ENCODE measurements around the gene EFCAB14. TPM values are rescaled to one million over a fixed set of nuclear protein-coding genes. Genes with fewer than 3 reads are reported as not detected.
A peak's percentile ranks its signal among the peaks of the same experiment; 100 is the strongest.
"Not testable (repeated sequence)": the region's sequence is repeated elsewhere in the genome, so short reads cannot be mapped to it uniquely, and the experiment has no call there.

Gene EFCAB14
- total RNA-seq, 2 donors from 2014 or later: 64.2 to 78.4 TPM

DNA sequence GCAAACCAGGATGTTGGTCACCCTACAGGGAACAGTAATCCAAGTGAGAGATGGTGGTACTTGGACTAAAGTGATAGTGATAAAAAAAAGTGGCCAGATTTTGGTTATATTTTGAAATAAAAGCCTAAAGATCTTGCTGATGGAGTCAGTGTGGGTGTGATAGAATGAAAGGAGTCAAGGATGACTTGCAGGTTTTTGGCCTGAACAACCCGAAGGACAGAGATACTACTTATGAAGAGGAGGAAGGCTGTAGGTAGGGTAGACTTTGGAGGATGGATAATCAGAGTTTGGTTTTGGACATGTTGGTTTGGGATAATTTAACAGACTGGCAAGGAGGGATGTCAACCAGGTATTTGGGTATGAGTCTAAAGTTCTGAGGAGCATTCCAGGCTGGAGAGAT, 48.8 kb downstream of the EFCAB14 start:
- no peak for DNase-seq (ENCODE audit: low spot score)
- Mint-ChIP-seq H3K27me3 (no peaks in the 10 kb centered on the region), H3K4me1 (ENCODE audit: low read depth in 2 of 2) (peaks cover 12 to 16% of the 10 kb centered on the region in 2 donors), H3K9me3 (no peaks in the 10 kb centered on the region), H3K36me3 (peaks cover under 1% of the 10 kb centered on the region), H3K4me3 (no peak overlapping the region), H3K27ac (no peak overlapping the region)
- ATAC-seq: no peak

- ATAC-seq (peak; percentile 93 to 94), DNase-seq (ENCODE audit: low spot score) (peak; percentile 80)
- Mint-ChIP-seq H3K4me3 (peak within 1 kb of the TSS; percentile 85), H3K36me3 (peaks cover 9% of the 10 kb centered on the region), H3K27me3 (no peaks in the 10 kb centered on the region), H3K4me1 (ENCODE audit: low read depth in 2 of 2) (peaks cover 15 to 16% of the 10 kb centered on the region in 2 donors), H3K27ac (peak within 1 kb of the TSS; percentile 18 to 39), H3K9me3 (no peaks in the 10 kb centered on the region)
Measured at GRCh38 chr1:46667782-46668760, 50.8 kb downstream of the EFCAB14 start, which contains the start of gene ATPAF1. TSS of gene ATPAF1 (minus strand) at chr1:46668364. CDS start at chr1:46668322, 42 bp downstream.

DNA sequence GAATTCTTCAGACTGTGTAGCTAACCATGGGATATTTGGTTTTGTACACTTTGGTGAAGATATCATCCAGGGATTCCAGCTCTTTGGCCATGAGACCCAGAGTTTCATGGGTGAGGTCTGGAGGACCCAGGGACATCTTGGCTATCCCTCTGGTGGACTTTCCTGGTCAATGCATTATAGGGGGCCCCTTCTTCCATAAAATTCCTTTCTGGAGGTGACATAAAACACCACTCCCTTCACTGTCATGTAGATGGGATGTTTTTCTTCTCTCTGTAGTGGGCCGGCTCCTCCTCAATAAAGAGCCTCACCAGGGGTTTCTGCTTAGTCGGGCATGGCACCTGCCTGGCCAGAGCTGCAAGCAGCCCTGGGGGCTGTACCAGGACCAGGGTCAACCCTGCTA, 52.9 kb downstream of the EFCAB14 start:
- Mint-ChIP-seq H3K4me3 (peak overlapping the region; percentile 85), H3K27ac (no peak overlapping the region)
- no peak for ATAC-seq

GRCh38 chr1:46662919-46663318, 56.0 kb downstream of the EFCAB14 start:
- DNase-seq (ENCODE audit: low spot score); H3K4me3 Mint-ChIP-seq; H3K27ac Mint-ChIP-seq; H3K27me3 Mint-ChIP-seq; H3K9me3 Mint-ChIP-seq; H3K36me3 Mint-ChIP-seq; ATAC-seq: not testable (repeated sequence)
- H3K4me1 Mint-ChIP-seq (ENCODE audit: low read depth in 2 of 2): peaks cover 15 to 16% of the 10 kb centered on the region in 2 donors

More for the DNA sequence above, 52.9 kb downstream of the EFCAB14 start:
- Mint-ChIP-seq H3K36me3 (peaks cover 9% of the 10 kb centered on the region), H3K27me3 (no peaks in the 10 kb centered on the region), H3K4me1 (ENCODE audit: low read depth in 2 of 2) (peaks cover 15 to 16% of the 10 kb centered on the region in 2 donors), H3K9me3 (no peaks in the 10 kb centered on the region)
- no peak for DNase-seq (ENCODE audit: low spot score)

DNA sequence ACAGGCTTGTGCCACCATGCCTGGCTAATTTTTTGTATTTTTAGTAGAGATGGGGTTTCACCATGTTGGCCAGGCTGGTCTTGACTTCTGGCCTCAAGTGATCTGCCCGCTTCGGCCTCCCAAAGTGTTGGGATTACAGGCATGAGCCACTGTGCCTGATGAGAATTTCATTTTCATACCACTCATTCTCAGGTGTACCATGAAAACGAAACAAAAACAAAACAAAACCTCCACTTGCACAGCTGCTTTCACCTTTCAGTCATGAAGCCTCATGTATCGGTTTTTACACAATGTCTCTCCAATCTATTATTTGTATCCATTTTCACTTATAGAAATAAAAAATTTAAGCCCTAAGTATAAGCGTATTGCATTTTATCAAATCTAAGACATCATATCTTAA, 58.8 kb downstream of the EFCAB14 start:
- peaks cover 17% of the 10 kb centered on the region for H3K36me3 Mint-ChIP-seq
- not testable (repeated sequence) for H3K4me1 Mint-ChIP-seq (ENCODE audit: low read depth in 2 of 2); H3K9me3 Mint-ChIP-seq; H3K27ac Mint-ChIP-seq; DNase-seq (ENCODE audit: low spot score); H3K4me3 Mint-ChIP-seq; ATAC-seq; H3K27me3 Mint-ChIP-seq

DNA sequence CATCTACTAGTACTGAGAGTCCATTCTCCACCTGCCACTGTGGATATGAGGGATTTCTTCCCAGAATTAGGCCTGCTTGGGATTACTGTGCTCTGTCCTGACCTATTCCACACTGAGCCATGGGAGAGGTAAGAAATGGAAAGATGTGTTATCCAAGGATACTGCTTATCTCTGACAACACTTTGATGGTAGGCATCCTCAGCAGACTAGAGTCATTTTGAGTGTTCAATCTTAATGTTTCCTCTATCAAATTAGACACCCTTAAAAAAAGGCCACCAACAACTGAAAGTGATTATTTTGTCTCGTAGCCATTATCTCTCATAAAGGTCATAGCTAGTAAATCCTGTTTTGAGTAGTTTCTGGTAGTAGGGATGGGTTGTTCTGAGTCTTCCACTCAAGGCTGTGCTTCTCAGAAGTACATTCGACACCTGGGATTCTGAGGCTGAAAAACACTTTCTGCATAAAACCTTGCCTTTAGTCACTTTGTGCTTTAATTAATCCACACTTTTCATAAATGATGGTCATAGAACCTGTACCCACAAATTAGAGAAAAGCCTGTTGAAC, 59.5 kb downstream of the EFCAB14 start:
- Mint-ChIP-seq H3K36me3 (peaks cover 17% of the 10 kb centered on the region), H3K4me1 (ENCODE audit: low read depth in 2 of 2) (no peaks in the 10 kb centered on the region), H3K4me3 (no peak overlapping the region), H3K27ac (no peak overlapping the region), H3K9me3 (no peaks in the 10 kb centered on the region), H3K27me3 (no peaks in the 10 kb centered on the region)
- no peak for ATAC-seq
- DNase-seq (ENCODE audit: low spot score): no peak

- DNase-seq (ENCODE audit: low spot score): no peak
- Mint-ChIP-seq H3K27me3 (no peaks in the 10 kb centered on the region), H3K4me1 (ENCODE audit: low read depth in 2 of 2) (no peaks in the 10 kb centered on the region), H3K9me3 (no peaks in the 10 kb centered on the region), H3K27ac (no peak overlapping the region), H3K36me3 (peaks cover 16% of the 10 kb centered on the region), H3K4me3 (no peak overlapping the region)
- no peak for ATAC-seq
Measured at GRCh38 chr1:46657775-46658174, 61.1 kb downstream of the EFCAB14 start.

GRCh38 chr1:46656643-46657042, 62.3 kb downstream of the EFCAB14 start:
- Mint-ChIP-seq H3K36me3 (peaks cover 16% of the 10 kb centered on the region), H3K4me3 (no peak overlapping the region), H3K9me3 (no peaks in the 10 kb centered on the region), H3K4me1 (ENCODE audit: low read depth in 2 of 2) (no peaks in the 10 kb centered on the region), H3K27me3 (no peaks in the 10 kb centered on the region), H3K27ac (no peak overlapping the region)
- ATAC-seq (no peak), DNase-seq (ENCODE audit: low spot score) (no peak)

DNA sequence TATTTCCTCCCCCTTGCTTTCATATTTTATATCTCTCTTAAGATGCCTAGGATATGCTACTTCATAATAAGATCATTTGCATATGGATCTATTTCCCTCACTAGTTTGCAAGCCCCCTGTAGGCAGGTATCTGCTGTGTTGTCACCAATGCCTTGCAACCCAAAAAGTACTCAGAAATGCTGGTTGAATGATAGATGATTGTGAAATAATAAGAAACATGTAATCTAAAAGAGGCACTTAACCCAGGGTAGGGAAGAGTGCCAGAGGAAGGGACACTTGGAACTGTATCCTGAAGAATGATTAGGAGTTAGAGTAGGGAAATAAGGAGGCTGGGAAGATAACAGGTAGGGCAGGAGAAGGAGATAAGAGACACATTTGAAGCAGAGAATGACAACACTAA, 63.1 kb downstream of the EFCAB14 start:
- no peak for ATAC-seq
- Mint-ChIP-seq H3K9me3 (no peaks in the 10 kb centered on the region), H3K27ac (no peak overlapping the region), H3K27me3 (no peaks in the 10 kb centered on the region), H3K4me1 (ENCODE audit: low read depth in 2 of 2) (no peaks in the 10 kb centered on the region), H3K36me3 (peaks cover 16% of the 10 kb centered on the region), H3K4me3 (no peak overlapping the region)
- DNase-seq (ENCODE audit: low spot score): no peak

GRCh38 chr1:46654698-46655097, 64.2 kb downstream of the EFCAB14 start:
- H3K9me3 Mint-ChIP-seq; ATAC-seq; H3K4me1 Mint-ChIP-seq (ENCODE audit: low read depth in 2 of 2); H3K27me3 Mint-ChIP-seq; H3K4me3 Mint-ChIP-seq; DNase-seq (ENCODE audit: low spot score); H3K27ac Mint-ChIP-seq: not testable (repeated sequence)
- peaks cover 23% of the 10 kb centered on the region for H3K36me3 Mint-ChIP-seq

- ATAC-seq (no peak), DNase-seq (ENCODE audit: low spot score) (no peak)
- H3K27ac Mint-ChIP-seq: no peak overlapping the region
- peaks cover 2% of the 10 kb centered on the region for H3K9me3 Mint-ChIP-seq
- peaks cover 23% of the 10 kb centered on the region for H3K36me3 Mint-ChIP-seq
- H3K4me3 Mint-ChIP-seq: no peak overlapping the region
- H3K27me3 Mint-ChIP-seq: no peaks in the 10 kb centered on the region
- no peaks in the 10 kb centered on the region for H3K4me1 Mint-ChIP-seq (ENCODE audit: low read depth in 2 of 2)
Measured at GRCh38 chr1:46654012-46654411, 64.9 kb downstream of the EFCAB14 start.

DNA sequence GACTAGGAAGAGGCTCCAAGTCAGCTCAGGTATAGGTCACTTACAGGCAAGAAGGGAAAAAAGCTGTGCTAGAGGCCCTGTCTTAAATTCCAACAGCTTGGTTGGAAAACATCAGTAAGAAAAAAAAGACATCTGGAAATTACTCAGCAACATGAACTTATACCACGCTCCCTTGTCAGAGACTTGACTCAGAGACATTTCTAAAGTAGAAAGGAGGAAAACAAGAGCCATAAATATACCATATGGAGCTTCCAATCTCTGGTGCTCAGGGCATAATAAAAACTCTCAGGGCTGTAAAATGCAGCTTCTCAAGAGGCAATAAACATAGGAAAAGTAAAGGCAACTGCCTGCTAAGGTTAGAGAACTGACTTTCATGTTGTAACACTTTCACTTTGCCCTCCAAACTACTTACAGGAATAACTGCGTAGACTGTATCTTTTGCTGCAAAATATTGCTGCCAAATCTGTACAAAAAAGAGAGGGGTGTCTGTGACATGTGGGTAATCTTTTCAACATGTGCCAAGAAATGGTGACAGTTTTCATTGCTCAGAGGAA, 65.4 kb downstream of the EFCAB14 start:
- Mint-ChIP-seq H3K9me3 (peaks cover 2% of the 10 kb centered on the region), H3K36me3 (peaks cover 23% of the 10 kb centered on the region), H3K4me3 (no peak overlapping the region), H3K27me3 (no peaks in the 10 kb centered on the region), H3K27ac (no peak overlapping the region), H3K4me1 (ENCODE audit: low read depth in 2 of 2) (no peaks in the 10 kb centered on the region)
- DNase-seq (ENCODE audit: low spot score) (no peak), ATAC-seq (no peak)

- no peak for ATAC-seq
- Mint-ChIP-seq H3K4me3 (no peak overlapping the region), H3K9me3 (peaks cover 2% of the 10 kb centered on the region), H3K36me3 (peaks cover 25% of the 10 kb centered on the region), H3K4me1 (ENCODE audit: low read depth in 2 of 2) (no peaks in the 10 kb centered on the region), H3K27me3 (no peaks in the 10 kb centered on the region), H3K27ac (no peak overlapping the region)
- DNase-seq (ENCODE audit: low spot score): no peak
Measured at GRCh38 chr1:46652321-46653100, 66.4 kb downstream of the EFCAB14 start.
